Endothelial cell of umbilical vein (primary cell): ENCODE data around the gene PDE7B. TPM values are rescaled to one million over a fixed set of nuclear protein-coding genes. Genes with fewer than 3 reads are reported as not detected.

Experiments
- BruUV-seq: library from RNA; stranded (reverse); fragments of 400-500 nt; replicated peaks from 2 replicates; lab custom pipeline; 2021; lab: Mats Ljungman, UMichigan
- CTCF ChIA-PET: fragments of 300-600, 350-600 bp; sonication (Branson Sonifier 250); formaldehyde crosslinking; loops from one replicate; lab custom pipeline; 2021; ENCODE audit warnings: antibody characterized with exemption, inconsistent platforms; lab: Charles Lee
- POLR2A ChIA-PET: fragments of 300-600, 350-600 bp; sonication (Branson Sonifier 250); formaldehyde crosslinking; loops from one replicate; lab custom pipeline; 2021; ENCODE audit warnings: antibody characterized with exemption, inconsistent platforms; lab: Charles Lee
- DNase-seq: peaks from one replicate; pipeline ENCODE4 v3.0.0-alpha.2; 2011; ENCODE audit warnings: low read depth, low spot score
- FAIRE-seq: peaks from 2 replicates; lab custom pipeline; 2011; peaks lifted over from hg19 to GRCh38; lab: Jason Lieb, UNC
- H2AFZ ChIP-seq: 2 replicates; pipeline ENCODE4 v1.6.0; 2012; ENCODE audit warnings: low read depth, low read length, control low read depth, inconsistent platforms
- H3K27ac ChIP-seq: 2 replicates; pipeline ENCODE4 v1.5.1; 2011; ENCODE audit warnings: low read depth, mild to moderate bottlenecking, control low read depth, low read length, moderate library complexity; ENCODE audit not compliant: insufficient read depth
- H3K27me3 ChIP-seq, 2 experiments: 2 replicates each; pipeline versions ENCODE4 v1.6.0 to v1.6.1; 2011; ENCODE audit warnings: low read length in 2 of 2, mixed read lengths in 1 of 2; ENCODE audit not compliant: control insufficient read depth in 2 of 2, insufficient read depth in 2 of 2
- H3K36me3 ChIP-seq, 2 experiments: 2 replicates in 1 of 2; 3 replicates in 1 of 2; pipeline ENCODE4 v1.5.1; 2011; ENCODE audit warnings: low read length in 2 of 2, mild to moderate bottlenecking in 1 of 2, moderate library complexity in 1 of 2; ENCODE audit not compliant: control insufficient read depth in 2 of 2, insufficient read depth in 2 of 2; ENCODE audit errors: extremely low read depth in 1 of 2
- H3K4me1 ChIP-seq: 3 replicates; pipeline ENCODE4 v1.5.1; 2011; ENCODE audit warnings: mild to moderate bottlenecking, low read length; ENCODE audit not compliant: control insufficient read depth, insufficient read depth; ENCODE audit errors: extremely low read depth
- H3K4me2 ChIP-seq: 2 replicates; pipeline ENCODE4 v1.6.1; 2011; ENCODE audit warnings: low read length, control low read depth, mixed read lengths; ENCODE audit not compliant: insufficient read depth
- H3K4me3 ChIP-seq, 3 experiments: fragments of 200-600 bp in 1 of 3; sonication (generic), shearing (Covaris generic) in 1 of 3; replicated peaks in 1 of 3; 2 replicates each; pipeline ENCODE4 v1.5.1; 2011 to 2016; ENCODE audit warnings: control low read depth in 3 of 3, low read length in 3 of 3, mild to moderate bottlenecking in 2 of 3, inconsistent platforms in 1 of 3, low read depth in 1 of 3, moderate library complexity in 1 of 3; ENCODE audit not compliant: insufficient read depth in 1 of 3
- H3K79me2 ChIP-seq: 2 replicates; pipeline ENCODE4 v1.6.0; 2012; ENCODE audit warnings: low read length, inconsistent platforms; ENCODE audit not compliant: control insufficient read depth, insufficient read depth
- H3K9ac ChIP-seq: replicated peaks from 2 replicates; pipeline ENCODE3; 2011; ENCODE audit warnings: low read length, control low read depth; ENCODE audit not compliant: insufficient read depth; ENCODE audit errors: extremely low read depth
- H3K9me1 ChIP-seq: replicated peaks from 3 replicates; pipeline ENCODE4 v1.6.0; 2011; ENCODE audit warnings: mild to moderate bottlenecking, low read length; ENCODE audit not compliant: control insufficient read depth, insufficient read depth; ENCODE audit errors: extremely low read depth
- H3K9me3 ChIP-seq: replicated peaks from 2 replicates; pipeline ENCODE4 v1.5.1; 2012; ENCODE audit warnings: low read length, inconsistent platforms; ENCODE audit not compliant: control insufficient read depth, insufficient read depth
- H4K20me1 ChIP-seq: replicated peaks from 2 replicates; pipeline ENCODE3; 2011; ENCODE audit warnings: mild to moderate bottlenecking, low read length; ENCODE audit not compliant: control insufficient read depth, insufficient read depth; ENCODE audit errors: extremely low read depth
- CTCF ChIP-seq, 2 donors: IDR thresholded peaks; 1 replicate in 1 of 2; 2 replicates in 1 of 2; pipeline ENCODE4 v1.5.1; 2011; ENCODE audit warnings: low read length in 2 of 2, mild to moderate bottlenecking in 2 of 2, moderate library complexity in 2 of 2, control low read depth in 1 of 2, inconsistent platforms in 1 of 2, low read depth in 1 of 2; ENCODE audit not compliant: insufficient read depth in 1 of 2; ENCODE audit errors: extremely low read depth in 1 of 2
- EZH2 ChIP-seq: IDR thresholded peaks from 2 replicates; pipeline ENCODE4 v1.6.1; 2012; ENCODE audit warnings: borderline replicate concordance, low read depth, mild to moderate bottlenecking, moderate library complexity, low read length, inconsistent platforms; ENCODE audit not compliant: severe bottlenecking
- FOS ChIP-seq: IDR thresholded peaks from 2 replicates; pipeline ENCODE4 v1.6.1; 2011; ENCODE audit warnings: mild to moderate bottlenecking, low read length, moderate library complexity, borderline replicate concordance; ENCODE audit not compliant: insufficient read depth
- GATA2 ChIP-seq: IDR thresholded peaks from 2 replicates; pipeline ENCODE4 v1.7.0; 2011; ENCODE audit warnings: low read depth, mild to moderate bottlenecking, moderate library complexity, mixed read lengths, low read length; ENCODE audit not compliant: insufficient read length, insufficient read depth
- JUN ChIP-seq: IDR thresholded peaks from 2 replicates; pipeline ENCODE4 v1.6.1; 2011; ENCODE audit warnings: borderline replicate concordance, low read depth; ENCODE audit not compliant: insufficient read length, insufficient read depth
- MAX ChIP-seq: IDR thresholded peaks from 2 replicates; pipeline ENCODE4 v1.6.1; 2011; ENCODE audit not compliant: insufficient read depth, insufficient read length
- MYC ChIP-seq: IDR thresholded peaks from one replicate; pipeline ENCODE4 v1.6.1; 2011; ENCODE audit warnings: mild to moderate bottlenecking, low read depth, low read length
- POLR2A ChIP-seq: IDR thresholded peaks from 2 replicates; pipeline ENCODE4 v1.6.1; 2012; ENCODE audit warnings: low read depth, mild to moderate bottlenecking, control low read depth, low read length
- POLR2AphosphoS5 ChIP-seq: IDR thresholded peaks from 2 replicates; pipeline ENCODE4 v1.6.1; 2012; ENCODE audit warnings: low read depth, mild to moderate bottlenecking, control low read depth, low read length, moderate library complexity; ENCODE audit not compliant: insufficient read depth
- dilution Hi-C: fragments of 300-500 bp; cut with MboI; formaldehyde crosslinking; loops from one replicate; pipeline ENCODE4 v1.15.0; 2019; ENCODE audit warnings: low sequenced_read_pairs; ENCODE audit not compliant: extremely low pct_ligation_motif_present
- intact Hi-C: fragments of 100-400 bp; cut with micrococcal nuclease; formaldehyde crosslinking; loops from one replicate; pipeline ENCODE4 v1.10.0; 2022
- polyA plus RNA-seq, 4 experiments: library from polyadenylated mRNA; depleted of rRNA in 3 of 4; stranded (reverse) in 3 of 4; unstranded in 1 of 4; fragments of >200 nt; gene quantifications; 2 replicates each; pipeline versions ENCODE4 v1.2.1 to v1.2.3, GENCODE V29; 2011 to 2012; ENCODE audit warnings: missing spikeins in 1 of 4
- total RNA-seq: library from RNA; stranded (reverse); gene quantifications from 2 replicates; pipeline ENCODE4 v1.2.3, GENCODE V29; 2021

PDE7B gene
- total and polyA plus RNA-seq, 2 donors (not counting 3 experiments of a cell fraction or from before 2014, with no cell fraction given): 20.6 to 25.1 TPM

- peaks cover 0 to 2% of the 10 kb centered on the region in 2 experiments for H3K27me3 ChIP-seq
- no peak overlapping the region for H3K27ac ChIP-seq
- no peaks in the 10 kb centered on the region for H3K79me2 ChIP-seq
- TF ChIP-seq EZH2: no peak
- TF ChIP-seq FOS: no peak
- TF ChIP-seq JUN: no peak
- no peak for TF ChIP-seq GATA2
- no peak for TF ChIP-seq POLR2AphosphoS5
- TF ChIP-seq MYC: no peak
- no peak for TF ChIP-seq POLR2A
- TF ChIP-seq CTCF (IDR thresholded peaks at IDR 0.05; ENCODE audit: extremely low read depth in 1 of 2, insufficient read depth in 1 of 2, low read depth in 1 of 2, low read length in 2 of 2): no peak
- TF ChIP-seq MAX: no peak
- FAIRE-seq: no peak
- H3K4me1 ChIP-seq: no peaks in the 10 kb centered on the region
- H2AFZ ChIP-seq: no peak overlapping the region
- intact Hi-C loops (no loop called here), dilution Hi-C loops (no loop called here)
- H3K9me1 ChIP-seq: no peaks in the 10 kb centered on the region
- H3K4me3 ChIP-seq: no peak overlapping the region
- CTCF ChIA-PET: interaction anchor here (1.2 kb wide), 1 partner anchor 8 kb away, joined by 3 read pairs; no protein-coding TSS in a partner anchor
- no peak for DNase-seq
- H3K4me2 ChIP-seq: no peak overlapping the region
- no TSS peak for BruUV-seq
- H4K20me1 ChIP-seq: no peaks in the 10 kb centered on the region
- no peaks in the 10 kb centered on the region for H3K9me3 ChIP-seq
- no peak overlapping the region for H3K9ac ChIP-seq
- POLR2A ChIA-PET: no interaction called here
- no peaks in the 10 kb centered on the region for H3K36me3 ChIP-seq
These were observed 31.2 kb upstream of the PDE7B start for GRCh38 chr6:135820340-135820739.
